GM11168 (cell line): Measurements from ENCODE around the gene ZNF407.

Experiments used
- in situ Hi-C: fragments of 300-500 bp; cut with MboI; formaldehyde crosslinking; loops from one replicate; pipeline ENCODE4 v1.12.0; 2022; ENCODE audit warnings: low sequenced_read_pairs; ENCODE audit not compliant: unreplicated experiment

The ZNF407 gene

GRCh38 chr18:74774486-74774885, 176.8 kb downstream of the ZNF407 start:
- in situ Hi-C loops = no loop called here

GRCh38 chr18:74775239-74775638, 177.6 kb downstream of the ZNF407 start:
- in situ Hi-C loops = no loop called here

- in situ Hi-C loops = no loop called here
These were observed 180.6 kb downstream of the ZNF407 start for GRCh38 chr18:74778191-74778847.

- in situ Hi-C loops = no loop called here
These were observed 187.1 kb downstream of the ZNF407 start for GRCh38 chr18:74784752-74785151.

GRCh38 chr18:74785632-74786031, 188.0 kb downstream of the ZNF407 start:
- in situ Hi-C loops = no loop called here

- in situ Hi-C loops = no loop called here
These were observed 191.0 kb downstream of the ZNF407 start for GRCh38 chr18:74788657-74789056.

- in situ Hi-C loops = no loop called here
These were observed 191.4 kb downstream of the ZNF407 start for GRCh38 chr18:74789078-74789477.

GRCh38 chr18:74790451-74790850, 192.8 kb downstream of the ZNF407 start:
- in situ Hi-C loops = no loop called here

- in situ Hi-C loops = no loop called here
These were observed 194.0 kb downstream of the ZNF407 start for GRCh38 chr18:74791501-74792194.

GRCh38 chr18:74793746-74794145, 196.1 kb downstream of the ZNF407 start:
- in situ Hi-C loops = no loop called here

- in situ Hi-C loops = no loop called here
These were observed 198.1 kb downstream of the ZNF407 start for GRCh38 chr18:74795751-74796150.

- in situ Hi-C loops = no loop called here
These were observed 198.5 kb downstream of the ZNF407 start for GRCh38 chr18:74796211-74796610.

GRCh38 chr18:74796841-74797576, 199.3 kb downstream of the ZNF407 start:
- in situ Hi-C loops = no loop called here

- in situ Hi-C loops = no loop called here
These were observed 200.0 kb downstream of the ZNF407 start for GRCh38 chr18:74797577-74798151.

- in situ Hi-C loops = no loop called here
These were observed 201.9 kb downstream of the ZNF407 start for GRCh38 chr18:74799542-74799941.

- in situ Hi-C loops = no loop called here
These were observed 202.4 kb downstream of the ZNF407 start for GRCh38 chr18:74800098-74800497.

- in situ Hi-C loops = no loop called here
These were observed 205.4 kb downstream of the ZNF407 start for GRCh38 chr18:74803117-74803516.

GRCh38 chr18:74803769-74804168, 206.1 kb downstream of the ZNF407 start:
- in situ Hi-C loops = no loop called here

GRCh38 chr18:74804677-74805076, 207.0 kb downstream of the ZNF407 start:
- in situ Hi-C loops = no loop called here

- in situ Hi-C loops = no loop called here
These were observed 208.4 kb downstream of the ZNF407 start for GRCh38 chr18:74806073-74806472.
